Heart left ventricle (tissue), 16 donors: ENCODE data around the gene DGKG. TPM values are rescaled to one million over a fixed set of nuclear protein-coding genes. Genes with fewer than 3 reads are reported as not detected.

Source experiments
- ATAC-seq, 4 donors: fragments of 200-7000 bp; cut with Tn5 transposase; one replicate each; pipeline ENCODE4 v1.9.1; 2020 to 2022; ENCODE audit warnings: moderate library complexity in 4 of 4, mild to moderate bottlenecking in 3 of 4, moderate number of reproducible peaks in 1 of 4
- DNase-seq, 5 donors: peaks; one replicate each; pipeline ENCODE4 v3.0.0-alpha.2; 2020
- H3K27ac ChIP-seq, 12 donors: fragments of 200-600 bp; sonication (generic) in 4 of 12; one replicate each; pipeline versions ENCODE4 v1.5.0 to v1.8.0; 2016 to 2022; ENCODE audit warnings: mild to moderate bottlenecking in 2 of 12
- H3K27me3 ChIP-seq, 9 donors: fragments of 200-600 bp; sonication (generic) in 2 of 9; one replicate each; pipeline versions ENCODE4 v1.5.1 to v1.8.0; 2016 to 2022; ENCODE audit warnings: mild to moderate bottlenecking in 3 of 9
- H3K36me3 ChIP-seq, 9 donors: fragments of 200-600 bp; sonication (generic) in 2 of 9; one replicate each; pipeline versions ENCODE4 v1.5.0 to v1.8.0; 2018 to 2022; ENCODE audit warnings: mild to moderate bottlenecking in 2 of 9
- H3K4me1 ChIP-seq, 12 donors: fragments of 200-600 bp; sonication (generic) in 4 of 12; one replicate each; pipeline versions ENCODE4 v1.5.0 to v1.8.0; 2016 to 2022; ENCODE audit warnings: mild to moderate bottlenecking in 3 of 12
- H3K4me3 ChIP-seq, 12 donors: fragments of 200-600 bp; sonication (generic) in 4 of 12; one replicate each; pipeline versions ENCODE4 v1.5.0 to v1.8.0; 2017 to 2022; ENCODE audit warnings: mild to moderate bottlenecking in 9 of 12, moderate library complexity in 4 of 12
- H3K9me3 ChIP-seq, 12 donors: fragments of 200-600 bp; sonication (generic) in 4 of 12; one replicate each; pipeline versions ENCODE4 v1.5.0 to v1.8.0; 2016 to 2022; ENCODE audit warnings: mild to moderate bottlenecking in 1 of 12
- CTCF ChIP-seq, 12 donors: fragments of 200-600 bp; sonication (generic) in 4 of 12; IDR thresholded peaks; one replicate each; pipeline versions ENCODE4 v1.5.0 to v1.8.0; 2018 to 2022; ENCODE audit warnings: antibody characterized with exemption in 12 of 12, mild to moderate bottlenecking in 5 of 12
- POLR2A ChIP-seq, 2 donors: fragments of 450-650 bp; IDR thresholded peaks; one replicate each; pipeline ENCODE4 v1.6.1; 2017; ENCODE audit warnings: antibody characterized with exemption in 2 of 2, mild to moderate bottlenecking in 2 of 2, moderate library complexity in 2 of 2
- WGBS, 4 donors: extraction: QIAGEN DNeasy Blood & Tissue Kit in 2 of 4; methylation state at CpG; one replicate each; pipeline versions ENCODE4 v1.1.5 to v1.1.7; 2013 to 2018; 5-methylcytosine and 5-hydroxymethylcytosine counted together
- intact Hi-C, 10 donors: fragments of 100-400 bp; cut with DNase I; formaldehyde crosslinking; loops; one replicate each; pipeline versions ENCODE4 v1.11.1 to v1.14.2; 2022
- polyA plus RNA-seq, 2 donors: library from polyadenylated mRNA; stranded (reverse); fragments of 200-250 nt; gene quantifications; one replicate each; pipeline ENCODE4 v1.2.3, GENCODE V29; 2013
- total RNA-seq, 9 donors: library from RNA; depleted of rRNA in 2 of 9; stranded (reverse); fragments of >200 nt in 2 of 9; fragmentation: NEBNext Ultra II Directional in 3 of 9; extraction: Animal tissue kit (Norgen Biotek cat#: 25700) in 3 of 9; gene quantifications; one replicate each; pipeline versions ENCODE4 v1.1.0 to v1.2.4, GENCODE V29; 2016 to 2023
- donor health status: ischemic (EF 13 %, LVEDD 7.1; RV severe dilation, severe dysfunction).
- donor health status: healthy with polysubstance abuse.
- donor health status: DM: no; HTN: yes; CAD: no.
- donor health status: DM: no; HTN: no; CAD: no.
- donor health status: ischemic (EF 25% LVEDD 6.9; RV normal size, moderate dysfunction).
- donor health status: ischemic (EF 25% LVEDD 5.7; RV mildly dilated, moderate dysfunction).
- donor health status: healthy.
- donor health status: DM: yes; HTN: yes; CAD: no.
- donor health status: ischemic (EF 35%, LVEDD 5.7; RV mildly dilated, moderate dysfunction).
- donor health status: nonischemic (EF 11% LVEDD 7.7; RV severe dilation, severe dysfunction).
- donor health status: DM: yes; HTN: yes; CAD: no.
- donor health status: PGD.
- donor health status: ischemic (EF 29% LVEDD 5.4; RV normal size, mild dysfunction).
- donor health status: nonischemic (EF 23%, LVEDD 6.1; RV moderate dilation, normal function).

Gene DGKG
- total and polyA plus RNA-seq, 11 donors: 9.0 to 59.3 (median 32.0) TPM

GRCh38 chr3:186121278-186121677 is 240.8 kb downstream of the DGKG start:
- H3K27me3 ChIP-seq: no peaks in the 10 kb centered on the region
- no peak for ATAC-seq

GRCh38 chr3:186119499-186119898 is 242.5 kb downstream of the DGKG start:
- Histone ChIP-seq H3K4me1 (peaks cover 0 to 8% (median 0%) of the 10 kb centered on the region in 12 donors), H3K36me3 (no peaks in the 10 kb centered on the region), H3K4me3 (no peak overlapping the region), H3K9me3 (no peaks in the 10 kb centered on the region), H3K27me3 (no peaks in the 10 kb centered on the region), H3K27ac (no peak overlapping the region)
- 72 to 82% (median 80%) methylated on average over 4 of the region's 4 CpGs for WGBS, 4 donors
- ATAC-seq (no peak), DNase-seq (no peak)
- no peak for TF ChIP-seq POLR2A (IDR thresholded peaks at IDR 0.05)
- no peak for TF ChIP-seq CTCF (IDR thresholded peaks at IDR 0.05)
- intact Hi-C loops: loop anchor here in 1 of 10 donors (10.0 kb wide), 1 partner anchor 445 kb away; the partner anchor contains the start of gene TBCCD1

More at GRCh38 chr3:186121278-186121677, 240.8 kb downstream of the DGKG start:
- Histone ChIP-seq H3K9me3 (no peaks in the 10 kb centered on the region), H3K4me1 (peaks cover 0 to 8% (median 0%) of the 10 kb centered on the region in 12 donors), H3K36me3 (no peaks in the 10 kb centered on the region), H3K27ac (no peak overlapping the region), H3K4me3 (no peak overlapping the region)
- TF ChIP-seq POLR2A (IDR thresholded peaks at IDR 0.05) (no peak), CTCF (IDR thresholded peaks at IDR 0.05) (no peak)
- 59 to 65% (median 63%) methylated on average over 6 of the region's 6 CpGs for WGBS, 4 donors
- no peak for DNase-seq
- intact Hi-C loops: no loop called here

- ATAC-seq (no peak), DNase-seq (no peak)
- H3K27me3 ChIP-seq: peaks cover 0 to 3% (median 0%) of the 10 kb centered on the region in 9 donors
- H3K4me3 ChIP-seq: no peak overlapping the region
- peaks cover 0 to 8% (median 0%) of the 10 kb centered on the region in 12 donors for H3K4me1 ChIP-seq
- intact Hi-C loops: loop anchor here in 1 of 10 donors (10.0 kb wide), 1 partner anchor 446 kb away; the partner anchor contains the start of gene TBCCD1
- H3K9me3 ChIP-seq: no peaks in the 10 kb centered on the region
- H3K27ac ChIP-seq: no peak overlapping the region
- no peaks in the 10 kb centered on the region for H3K36me3 ChIP-seq
- TF ChIP-seq CTCF (IDR thresholded peaks at IDR 0.05): no peak
- TF ChIP-seq POLR2A (IDR thresholded peaks at IDR 0.05): no peak
- 91 to 98% (median 95%) methylated on average over 5 of the region's 5 CpGs for WGBS, 4 donors
Measured at GRCh38 chr3:186118692-186119091, 243.3 kb downstream of the DGKG start.

- peaks cover 0 to 3% (median 0%) of the 10 kb centered on the region in 9 donors for H3K27me3 ChIP-seq
- no peak for TF ChIP-seq CTCF (IDR thresholded peaks at IDR 0.05)
- no peak for TF ChIP-seq POLR2A (IDR thresholded peaks at IDR 0.05)
- H3K9me3 ChIP-seq: no peaks in the 10 kb centered on the region
- ATAC-seq (no peak), DNase-seq (no peak)
- peaks cover 0 to 8% (median 0%) of the 10 kb centered on the region in 12 donors for H3K4me1 ChIP-seq
- 81 to 98% (median 92%) methylated on average over 3 of the region's 3 CpGs for WGBS, 4 donors
- no peaks in the 10 kb centered on the region for H3K36me3 ChIP-seq
- no peak overlapping the region for H3K4me3 ChIP-seq
- intact Hi-C loops: loop anchor here in 1 of 10 donors (10.0 kb wide), 1 partner anchor 447 kb away; the partner anchor contains the start of gene TBCCD1
- H3K27ac ChIP-seq: no peak overlapping the region
Measured at GRCh38 chr3:186117521-186118134, 244.4 kb downstream of the DGKG start.
